Astrocyte (in vitro differentiated cells and primary cell): ENCODE results near the gene CDH8. TPM values are rescaled to one million over a fixed set of nuclear protein-coding genes. Genes with fewer than 3 reads are reported as not detected.
A peak's percentile ranks its signal among the peaks of the same experiment; 100 is the strongest.
"Not testable (repeated sequence)": the region's sequence is repeated elsewhere in the genome, so short reads cannot be mapped to it uniquely, and the experiment has no call there.

ENCODE experiments used
- DNase-seq: peaks from one replicate; pipeline ENCODE4 v3.0.0-alpha.2; 2010; ENCODE audit warnings: low read depth
- FAIRE-seq: peaks from 2 replicates; lab custom pipeline; 2011; peaks lifted over from hg19 to GRCh38; lab: Jason Lieb, UNC
- H2AFZ ChIP-seq: 2 replicates; pipeline ENCODE4 v1.6.0; 2012; ENCODE audit warnings: low read depth, low read length, inconsistent platforms
- H3K27ac ChIP-seq: 2 replicates; pipeline ENCODE4 v1.5.1; 2011; ENCODE audit warnings: low read depth, low read length, inconsistent platforms
- H3K27me3 ChIP-seq: 2 replicates; pipeline ENCODE4 v1.6.0; 2011; ENCODE audit warnings: low read length, inconsistent platforms; ENCODE audit not compliant: insufficient read depth
- H3K36me3 ChIP-seq: 2 replicates; pipeline ENCODE4 v1.5.1; 2011; ENCODE audit warnings: low read length, inconsistent platforms; ENCODE audit not compliant: insufficient read depth
- H3K4me1 ChIP-seq: 2 replicates; pipeline ENCODE4 v1.5.1; 2011; ENCODE audit warnings: low read length, inconsistent platforms; ENCODE audit not compliant: insufficient read depth
- H3K4me2 ChIP-seq: 2 replicates; pipeline ENCODE4 v1.6.0; 2012; ENCODE audit warnings: low read length, inconsistent platforms
- H3K4me3 ChIP-seq: 2 replicates; pipeline ENCODE4 v1.5.1; 2011; ENCODE audit warnings: low read depth, mild to moderate bottlenecking, low read length, inconsistent platforms; ENCODE audit not compliant: insufficient read depth
- H3K79me2 ChIP-seq: 2 replicates; pipeline ENCODE4 v1.6.0; 2012; ENCODE audit warnings: mild to moderate bottlenecking, low read length, inconsistent platforms; ENCODE audit not compliant: insufficient read depth
- H3K9ac ChIP-seq: 2 replicates; pipeline ENCODE4 v1.6.0; 2012; ENCODE audit warnings: mild to moderate bottlenecking, low read length, inconsistent platforms
- H3K9me3 ChIP-seq: 2 replicates; pipeline ENCODE4 v1.5.1; 2012; ENCODE audit warnings: low read depth, mild to moderate bottlenecking, low read length, inconsistent platforms; ENCODE audit not compliant: insufficient read depth
- H4K20me1 ChIP-seq: 2 replicates; pipeline ENCODE4 v1.6.0; 2012; ENCODE audit warnings: low read length, inconsistent platforms; ENCODE audit not compliant: insufficient read depth
- H3K27ac Mint-ChIP-seq: one replicate; pipeline ENCODE4 v1.8.0; 2021; ENCODE audit warnings: mild to moderate bottlenecking, mixed read lengths; ENCODE audit not compliant: unreplicated experiment
- H3K27me3 Mint-ChIP-seq: one replicate; pipeline ENCODE4 v1.8.0; 2021; ENCODE audit warnings: low read depth, mixed read lengths; ENCODE audit not compliant: unreplicated experiment
- H3K36me3 Mint-ChIP-seq: one replicate; pipeline ENCODE4 v1.8.0; 2021; ENCODE audit warnings: low read depth, mixed read lengths; ENCODE audit not compliant: unreplicated experiment
- H3K4me1 Mint-ChIP-seq: one replicate; pipeline ENCODE4 v1.8.0; 2021; ENCODE audit warnings: low read depth, mixed read lengths; ENCODE audit not compliant: unreplicated experiment
- H3K4me3 Mint-ChIP-seq: one replicate; pipeline ENCODE4 v1.8.0; 2021; ENCODE audit warnings: mild to moderate bottlenecking, moderate library complexity, mixed read lengths; ENCODE audit not compliant: unreplicated experiment
- H3K9me3 Mint-ChIP-seq: one replicate; pipeline ENCODE4 v1.8.0; 2021; ENCODE audit warnings: mild to moderate bottlenecking, mixed read lengths; ENCODE audit not compliant: unreplicated experiment
- EZH2 ChIP-seq: IDR thresholded peaks from 2 replicates; pipeline ENCODE4 v1.6.1; 2012; ENCODE audit warnings: mild to moderate bottlenecking, low read length, inconsistent platforms; ENCODE audit not compliant: insufficient read depth
- total RNA-seq: library from RNA; stranded (reverse); gene quantifications from 2 replicates; pipeline ENCODE4 v1.2.1, GENCODE V29; 2021
- TF ChIP-seq, protein P1 (sequence below): IDR thresholded peaks from 2 replicates; pipeline ENCODE4 v1.5.1; 2011; ENCODE audit warnings: low read depth, mild to moderate bottlenecking, inconsistent platforms, low read length, moderate library complexity; ENCODE audit not compliant: insufficient read depth

CDH8 gene
- total RNA-seq, 1 donor from 2014 or later: 17.5 TPM

DNA sequence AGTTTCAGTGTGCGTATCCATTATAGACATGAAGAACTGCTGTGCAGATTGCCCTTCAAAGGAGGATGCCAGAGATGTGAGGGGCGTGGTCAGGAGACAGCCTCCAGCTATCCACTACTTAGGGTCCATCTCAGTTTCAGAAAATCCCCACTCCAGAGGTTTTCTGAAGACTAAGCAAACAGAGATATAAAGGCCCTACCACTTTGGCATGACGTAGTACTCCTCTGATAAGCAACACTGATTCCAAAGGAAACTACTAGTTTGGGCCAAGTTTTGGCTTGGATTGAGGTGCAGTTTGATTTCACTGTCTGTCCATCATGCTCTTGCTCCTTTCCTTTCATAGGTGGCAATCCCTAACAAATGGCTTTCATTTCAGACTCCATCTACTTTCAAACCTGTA lies 228.7 kb downstream of the CDH8 start:
- Mint-ChIP-seq H3K27me3 (no peaks in the 10 kb centered on the region), H3K4me1 (no peaks in the 10 kb centered on the region), H3K9me3 (no peaks in the 10 kb centered on the region), H3K4me3 (no peak overlapping the region), H3K36me3 (no peaks in the 10 kb centered on the region), H3K27ac (no peak overlapping the region)
- Histone ChIP-seq H3K27ac (no peak overlapping the region), H3K4me1 (no peaks in the 10 kb centered on the region), H3K4me3 (no peak overlapping the region), H3K9ac (no peak overlapping the region), H3K9me3 (no peaks in the 10 kb centered on the region), H3K27me3 (no peaks in the 10 kb centered on the region), H3K4me2 (no peak overlapping the region), H3K79me2 (no peaks in the 10 kb centered on the region), H3K36me3 (no peaks in the 10 kb centered on the region), H4K20me1 (no peaks in the 10 kb centered on the region), H2AFZ (no peak overlapping the region)
- no peak for TF ChIP-seq EZH2
- TF ChIP-seq, protein P1, sequence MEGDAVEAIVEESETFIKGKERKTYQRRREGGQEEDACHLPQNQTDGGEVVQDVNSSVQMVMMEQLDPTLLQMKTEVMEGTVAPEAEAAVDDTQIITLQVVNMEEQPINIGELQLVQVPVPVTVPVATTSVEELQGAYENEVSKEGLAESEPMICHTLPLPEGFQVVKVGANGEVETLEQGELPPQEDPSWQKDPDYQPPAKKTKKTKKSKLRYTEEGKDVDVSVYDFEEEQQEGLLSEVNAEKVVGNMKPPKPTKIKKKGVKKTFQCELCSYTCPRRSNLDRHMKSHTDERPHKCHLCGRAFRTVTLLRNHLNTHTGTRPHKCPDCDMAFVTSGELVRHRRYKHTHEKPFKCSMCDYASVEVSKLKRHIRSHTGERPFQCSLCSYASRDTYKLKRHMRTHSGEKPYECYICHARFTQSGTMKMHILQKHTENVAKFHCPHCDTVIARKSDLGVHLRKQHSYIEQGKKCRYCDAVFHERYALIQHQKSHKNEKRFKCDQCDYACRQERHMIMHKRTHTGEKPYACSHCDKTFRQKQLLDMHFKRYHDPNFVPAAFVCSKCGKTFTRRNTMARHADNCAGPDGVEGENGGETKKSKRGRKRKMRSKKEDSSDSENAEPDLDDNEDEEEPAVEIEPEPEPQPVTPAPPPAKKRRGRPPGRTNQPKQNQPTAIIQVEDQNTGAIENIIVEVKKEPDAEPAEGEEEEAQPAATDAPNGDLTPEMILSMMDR: no peak
- DNase-seq: no peak
- no peak for FAIRE-seq

DNA sequence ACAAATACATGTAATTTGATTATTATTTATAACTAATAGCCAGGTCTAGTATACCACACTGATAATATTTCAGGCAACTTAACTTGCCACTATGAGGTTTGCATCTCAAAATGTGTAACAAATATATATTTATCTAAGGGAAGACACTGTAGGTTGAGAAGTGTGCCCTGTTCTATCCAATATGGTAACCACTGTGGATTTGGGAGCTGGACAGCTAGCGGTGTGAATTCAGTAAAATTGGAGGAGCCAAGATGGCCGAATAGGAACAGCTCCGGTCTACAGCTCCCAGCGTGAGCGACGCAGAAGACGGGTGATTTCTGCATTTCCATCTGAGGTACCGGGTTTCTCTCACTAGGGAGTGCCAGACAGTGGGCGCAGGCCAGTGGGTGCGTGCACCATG lies 235.0 kb downstream of the CDH8 start:
- not testable (repeated sequence) for H3K36me3 Mint-ChIP-seq, H3K27me3 Mint-ChIP-seq, H3K9ac ChIP-seq, H3K27ac ChIP-seq, H3K36me3 ChIP-seq, H3K4me1 ChIP-seq, H3K4me3 ChIP-seq, H3K27me3 ChIP-seq, H3K9me3 ChIP-seq, H3K27ac Mint-ChIP-seq, H3K4me2 ChIP-seq, DNase-seq, H3K4me3 Mint-ChIP-seq, H3K4me1 Mint-ChIP-seq, H3K9me3 Mint-ChIP-seq, FAIRE-seq, H4K20me1 ChIP-seq, H2AFZ ChIP-seq, H3K79me2 ChIP-seq

DNA sequence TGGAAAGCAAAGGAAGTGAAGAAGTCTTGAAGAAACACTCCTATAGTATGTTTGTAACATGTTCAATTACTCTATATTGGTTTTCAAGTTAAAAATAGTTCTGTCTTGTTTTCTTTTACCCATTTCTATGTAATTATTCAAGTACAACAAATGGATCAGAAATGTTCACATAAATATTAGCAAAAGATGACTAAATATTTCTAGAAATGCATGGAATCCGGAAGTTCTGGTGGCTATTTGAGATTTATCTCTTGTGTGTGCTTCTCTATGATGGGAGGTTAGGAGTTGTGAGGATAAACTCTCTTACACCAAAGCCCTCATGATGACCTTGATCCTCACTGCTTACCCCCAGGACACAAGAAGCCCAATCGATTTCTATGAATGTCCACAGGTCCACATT lies 237.5 kb downstream of the CDH8 start:
- no peaks in the 10 kb centered on the region for H3K27me3 Mint-ChIP-seq
- Histone ChIP-seq H3K79me2 (no peaks in the 10 kb centered on the region), H3K4me3 (no peak overlapping the region), H2AFZ (no peak overlapping the region), H3K27ac (peak overlapping the region; percentile 50), H3K27me3 (no peaks in the 10 kb centered on the region), H3K36me3 (no peaks in the 10 kb centered on the region), H3K9ac (no peak overlapping the region), H3K4me2 (peak overlapping the region; percentile 1), H4K20me1 (no peaks in the 10 kb centered on the region), H3K9me3 (no peaks in the 10 kb centered on the region), H3K4me1 (peaks cover 4% of the 10 kb centered on the region)
- H3K4me3 Mint-ChIP-seq: no peak overlapping the region
- H3K27ac Mint-ChIP-seq: no peak overlapping the region
- no peak for TF ChIP-seq EZH2
- TF ChIP-seq, protein P1: no peak
- no peaks in the 10 kb centered on the region for H3K36me3 Mint-ChIP-seq
- H3K4me1 Mint-ChIP-seq: no peaks in the 10 kb centered on the region
- FAIRE-seq (peak; percentile 55), DNase-seq (no peak)
- no peaks in the 10 kb centered on the region for H3K9me3 Mint-ChIP-seq
